Measurements from ENCODE around the gene PHLPP1. TPM values are rescaled to one million over a fixed set of nuclear protein-coding genes. Genes with fewer than 3 reads are reported as not detected.

Gene PHLPP1
- total RNA-seq, 1 experiment from 2014 or later, result 14.7 TPM

- no peak overlapping the region for H2AFZ ChIP-seq (ENCODE audit: low read depth, low read length, poor library complexity, severe bottlenecking)
- no peak overlapping the region for H3K9ac ChIP-seq (ENCODE audit: low read length)
- no peak overlapping the region for H3K27ac ChIP-seq (ENCODE audit: low read depth, low read length)
- H3K4me2 ChIP-seq (ENCODE audit: low read length), result no peak overlapping the region
- ATAC-seq (no peak), DNase-seq (ENCODE audit: low read depth, low spot score) (no peak)
- H3K79me2 ChIP-seq (ENCODE audit: insufficient read depth, low read length), result no peaks in the 10 kb centered on the region
- ChIA-PET POLR2A (no interaction called here), CTCF (no interaction called here), RAD21 (ENCODE audit: low non-redundant PET in 1 of 2, low total read pairs in 2 of 2, uncharacterized antibody in 2 of 2, unreplicated experiment in 2 of 2) (no interaction called here)
- H3K9me2 ChIP-seq (ENCODE audit: insufficient read depth), result no peaks in the 10 kb centered on the region
- H3K4me3 ChIP-seq (replicated peaks in 1 of 2; ENCODE audit: low read depth in 1 of 2, low read length in 2 of 2), result no peak overlapping the region
- intact Hi-C loops (cut with micrococcal nuclease), result no loop called here
- H3K27me3 ChIP-seq (ENCODE audit: insufficient read depth, low read length), result no peaks in the 10 kb centered on the region
- no TSS peak for BruUV-seq (replicated peaks)
- TF ChIP-seq POLR2A (IDR thresholded peaks at IDR 0.05; ENCODE audit: borderline replicate concordance, extremely low read depth, insufficient read depth, insufficient read length) (no peak), TCF7L2 (IDR thresholded peaks at IDR 0.05; ENCODE audit: borderline replicate concordance, extremely low read depth, insufficient read depth, insufficient read length) (no peak), EGR1 (IDR thresholded peaks at IDR 0.05; ENCODE audit: low read depth) (no peak), POLR2AphosphoS5 (IDR thresholded peaks at IDR 0.05; ENCODE audit: low read depth, low read length) (no peak), ELF1 (IDR thresholded peaks at IDR 0.05; ENCODE audit: borderline replicate concordance, low read depth) (no peak), YY1 (IDR thresholded peaks at IDR 0.05; ENCODE audit: extremely low read depth, insufficient replicate concordance, low read depth, low read length) (no peak), ZBTB33 (IDR thresholded peaks at IDR 0.05; ENCODE audit: extremely low read depth, insufficient replicate concordance, low read length) (no peak), ZFX (IDR thresholded peaks at IDR 0.05) (no peak), CBX3 (IDR thresholded peaks at IDR 0.05; ENCODE audit: low read depth) (no peak), JUND (IDR thresholded peaks at IDR 0.05) (no peak), SRF (IDR thresholded peaks at IDR 0.05; ENCODE audit: low read depth) (no peak), FOSL1 (IDR thresholded peaks at IDR 0.05; ENCODE audit: low read depth) (no peak), SIN3A (IDR thresholded peaks at IDR 0.05; ENCODE audit: low read depth) (no peak), CEBPB (IDR thresholded peaks at IDR 0.05; ENCODE audit: low read depth) (no peak)
- no peaks in the 10 kb centered on the region for H3K9me3 ChIP-seq (ENCODE audit: control insufficient read depth in 1 of 2, insufficient read depth in 1 of 2, low read depth in 1 of 2, low read length in 2 of 2)
- no peaks in the 10 kb centered on the region for H3K36me3 ChIP-seq (ENCODE audit: control insufficient read depth in 1 of 2, insufficient read depth in 2 of 2, low read length in 2 of 2)
- H4K20me1 ChIP-seq (ENCODE audit: insufficient read depth), result no peaks in the 10 kb centered on the region
- H3K4me1 ChIP-seq (ENCODE audit: control insufficient read depth in 1 of 2, insufficient read depth in 2 of 2, low read length in 2 of 2), result no peaks in the 10 kb centered on the region
Measured at GRCh38 chr18:62672600-62672999, 42.7 kb upstream of the PHLPP1 start.

Data from HCT116 (cell line).